ENCODE results near the gene RAD51D.
"Not testable (repeated sequence)": the region's sequence is repeated elsewhere in the genome, so short reads cannot be mapped to it uniquely, and the experiment has no call there.

Gene RAD51D

GRCh38 chr17:35090707-35091106, 29.0 kb downstream of the RAD51D start:
- not testable (repeated sequence) for DNase-seq (ENCODE audit: low read depth)

GRCh38 chr17:35089586-35090296, 29.9 kb downstream of the RAD51D start:
- no peak for DNase-seq (ENCODE audit: low read depth)

GRCh38 chr17:35088881-35089585, 30.6 kb downstream of the RAD51D start:
- peak; percentile 88 for DNase-seq (ENCODE audit: low read depth)

- DNase-seq (ENCODE audit: low read depth): no peak
Observed at GRCh38 chr17:35088356-35088880, 31.2 kb downstream of the RAD51D start.

- DNase-seq (ENCODE audit: low read depth): no peak
Observed at GRCh38 chr17:35087731-35088355, 31.8 kb downstream of the RAD51D start.

- no peak for DNase-seq (ENCODE audit: low read depth)
Observed at GRCh38 chr17:35086931-35087573, 32.6 kb downstream of the RAD51D start.

- DNase-seq (ENCODE audit: low read depth): no peak
Observed at GRCh38 chr17:35086164-35086563, 33.5 kb downstream of the RAD51D start.

- no peak for DNase-seq (ENCODE audit: low read depth)
Observed at GRCh38 chr17:35084987-35085386, 34.7 kb downstream of the RAD51D start.

GRCh38 chr17:35083071-35083470, 36.6 kb downstream of the RAD51D start:
- no peak for DNase-seq (ENCODE audit: low read depth)

GRCh38 chr17:35082073-35082657, 37.5 kb downstream of the RAD51D start:
- DNase-seq (ENCODE audit: low read depth): no peak

- DNase-seq (ENCODE audit: low read depth): no peak
Observed at GRCh38 chr17:35081638-35082037, 38.0 kb downstream of the RAD51D start.

GRCh38 chr17:35080536-35080935, 39.1 kb downstream of the RAD51D start:
- no peak for DNase-seq (ENCODE audit: low read depth)

- no peak for DNase-seq (ENCODE audit: low read depth)
Observed at GRCh38 chr17:35079547-35080423, 39.9 kb downstream of the RAD51D start.

- DNase-seq (ENCODE audit: low read depth): no peak
Observed at GRCh38 chr17:35076874-35077273, 42.8 kb downstream of the RAD51D start.

GRCh38 chr17:35074711-35075707, 44.7 kb downstream of the RAD51D start:
- no peak for DNase-seq (ENCODE audit: low read depth)

- no peak for DNase-seq (ENCODE audit: low read depth)
Observed at GRCh38 chr17:35073991-35074627, 45.6 kb downstream of the RAD51D start.

GRCh38 chr17:35073183-35073790, 46.4 kb downstream of the RAD51D start:
- no peak for DNase-seq (ENCODE audit: low read depth)

- no peak for DNase-seq (ENCODE audit: low read depth)
Observed at GRCh38 chr17:35069311-35069710, 50.3 kb downstream of the RAD51D start.

- DNase-seq (ENCODE audit: low read depth): no peak
Observed at GRCh38 chr17:35068249-35068648, 51.4 kb downstream of the RAD51D start.

Measured in T-helper 22 cell (primary cell).